GM18909 (cell line): ENCODE measurements around the gene AFF2.

ENCODE experiments used
- ATAC-seq: cut with Tn5 transposase; IDR thresholded peaks from one replicate; pipeline ENCODE4 v1.9.1; 2021; ENCODE audit warnings: mild to moderate bottlenecking; ENCODE audit not compliant: unreplicated experiment, poor library complexity

AFF2 gene

GRCh38 chrX:148577741-148578140 lies 77.3 kb downstream of the AFF2 start:
- no peak for ATAC-seq

- no peak for ATAC-seq
Observed at GRCh38 chrX:148580016-148580415, 79.6 kb downstream of the AFF2 start.

GRCh38 chrX:148582353-148582752 lies 81.9 kb downstream of the AFF2 start:
- no peak for ATAC-seq

- ATAC-seq = no peak
Observed at GRCh38 chrX:148588649-148589310, 88.4 kb downstream of the AFF2 start.

GRCh38 chrX:148592595-148592994 lies 92.2 kb downstream of the AFF2 start:
- ATAC-seq = no peak

- no peak for ATAC-seq
Observed at GRCh38 chrX:148593146-148593545, 92.7 kb downstream of the AFF2 start.

GRCh38 chrX:148593987-148594386 lies 93.6 kb downstream of the AFF2 start:
- ATAC-seq = no peak

- no peak for ATAC-seq
Observed at GRCh38 chrX:148599404-148599803, 99.0 kb downstream of the AFF2 start.

- no peak for ATAC-seq
Observed at GRCh38 chrX:148600131-148600530, 99.7 kb downstream of the AFF2 start.

- ATAC-seq = no peak
Observed at GRCh38 chrX:148600581-148600980, 100.2 kb downstream of the AFF2 start.

- no peak for ATAC-seq
Observed at GRCh38 chrX:148601034-148601433, 100.6 kb downstream of the AFF2 start.

GRCh38 chrX:148609515-148610327 lies 109.3 kb downstream of the AFF2 start:
- peak; percentile 81 for ATAC-seq

- ATAC-seq = peak; percentile 71
Observed at GRCh38 chrX:148610328-148610698, 109.9 kb downstream of the AFF2 start.

GRCh38 chrX:148611993-148612392 lies 111.6 kb downstream of the AFF2 start:
- ATAC-seq = peak; percentile 52

GRCh38 chrX:148612431-148612830 lies 112.0 kb downstream of the AFF2 start:
- ATAC-seq = peak; percentile 11

GRCh38 chrX:148613636-148614035 lies 113.2 kb downstream of the AFF2 start:
- ATAC-seq = no peak

- no peak for ATAC-seq
Observed at GRCh38 chrX:148615491-148615890, 115.1 kb downstream of the AFF2 start.

- no peak for ATAC-seq
Observed at GRCh38 chrX:148618470-148619445, 118.3 kb downstream of the AFF2 start.

- ATAC-seq = no peak
Observed at GRCh38 chrX:148620023-148620422, 119.6 kb downstream of the AFF2 start.

- ATAC-seq = no peak
Observed at GRCh38 chrX:148624951-148625474, 124.6 kb downstream of the AFF2 start.
